Activated T-cell treated with anti-CD3 and anti-CD28 coated beads, Interleukin-2, amount 50 U/mL, for 1 hour (primary cell): ENCODE data around the gene ABI1.

Source experiments
- DNase-seq: peaks from one replicate; pipeline ENCODE4 v3.0.0-alpha.2; 2020

Gene ABI1

GRCh38 chr10:26746061-26746460, 114.7 kb downstream of the ABI1 start:
- DNase-seq, result no peak

- no peak for DNase-seq
Measured at GRCh38 chr10:26743841-26744240, 116.9 kb downstream of the ABI1 start.

- DNase-seq, result no peak
Measured at GRCh38 chr10:26743091-26743490, 117.7 kb downstream of the ABI1 start.

GRCh38 chr10:26741368-26741767, 119.4 kb downstream of the ABI1 start:
- no peak for DNase-seq

- DNase-seq, result no peak
Measured at GRCh38 chr10:26739071-26739631, 121.6 kb downstream of the ABI1 start.

GRCh38 chr10:26738301-26738911, 122.4 kb downstream of the ABI1 start:
- no peak for DNase-seq

GRCh38 chr10:26737730-26738129, 123.0 kb downstream of the ABI1 start:
- DNase-seq, result no peak

GRCh38 chr10:26735435-26735834, 125.3 kb downstream of the ABI1 start:
- no peak for DNase-seq

- DNase-seq, result no peak
Measured at GRCh38 chr10:26733750-26734568, 126.8 kb downstream of the ABI1 start.

GRCh38 chr10:26730552-26730951, 130.2 kb downstream of the ABI1 start:
- no peak for DNase-seq

- DNase-seq, result no peak
Measured at GRCh38 chr10:26729395-26729794, 131.4 kb downstream of the ABI1 start.

GRCh38 chr10:26728957-26729356, 131.8 kb downstream of the ABI1 start:
- DNase-seq, result no peak

- DNase-seq, result no peak
Measured at GRCh38 chr10:26727005-26727404, 133.8 kb downstream of the ABI1 start.

- DNase-seq, result peak; percentile 52
Measured at GRCh38 chr10:26725837-26726727, 134.7 kb downstream of the ABI1 start.

GRCh38 chr10:26723016-26723415, 137.7 kb downstream of the ABI1 start:
- DNase-seq, result no peak

GRCh38 chr10:26721561-26721960, 139.2 kb downstream of the ABI1 start:
- peak; percentile 28 for DNase-seq

- no peak for DNase-seq
Measured at GRCh38 chr10:26717476-26717875, 143.3 kb downstream of the ABI1 start.

- no peak for DNase-seq
Measured at GRCh38 chr10:26715137-26715487, 145.6 kb downstream of the ABI1 start.

- DNase-seq, result no peak
Measured at GRCh38 chr10:26714415-26715136, 146.2 kb downstream of the ABI1 start.

GRCh38 chr10:26711324-26711723, 149.4 kb downstream of the ABI1 start:
- no peak for DNase-seq

GRCh38 chr10:26706936-26707335, 153.8 kb downstream of the ABI1 start:
- DNase-seq, result no peak

- no peak for DNase-seq
Measured at GRCh38 chr10:26706206-26706605, 154.6 kb downstream of the ABI1 start.

GRCh38 chr10:26703974-26704373, 156.8 kb downstream of the ABI1 start:
- DNase-seq, result no peak
